Fibroblast of peridontal ligament (primary cell): ENCODE results near the gene CILP2.

Experiments used
- DNase-seq: peaks from one replicate; pipeline ENCODE4 v3.0.0-alpha.2; 2010; ENCODE audit errors: extremely low read depth

The CILP2 gene

DNA sequence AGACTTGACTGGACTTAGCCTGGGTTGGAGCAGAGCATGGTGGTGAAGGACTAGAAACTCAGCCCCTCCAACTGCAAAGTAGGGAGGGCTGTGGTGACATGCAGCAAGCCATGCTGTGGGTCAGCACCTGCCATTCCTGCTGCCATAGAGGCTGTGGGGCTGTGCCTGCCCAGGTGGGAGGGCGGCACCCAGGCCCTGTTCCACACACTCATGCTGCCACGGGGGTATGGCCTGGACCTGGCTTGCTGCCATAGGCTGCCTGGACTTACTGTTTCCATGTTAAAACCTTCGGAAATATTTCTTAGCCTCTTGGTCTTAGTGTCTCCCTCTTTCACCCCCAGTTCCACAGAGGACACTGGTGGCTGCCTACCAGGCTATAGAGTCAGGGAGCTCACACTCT lies 29.3 kb downstream of the CILP2 start:
- DNase-seq: no peak

DNA sequence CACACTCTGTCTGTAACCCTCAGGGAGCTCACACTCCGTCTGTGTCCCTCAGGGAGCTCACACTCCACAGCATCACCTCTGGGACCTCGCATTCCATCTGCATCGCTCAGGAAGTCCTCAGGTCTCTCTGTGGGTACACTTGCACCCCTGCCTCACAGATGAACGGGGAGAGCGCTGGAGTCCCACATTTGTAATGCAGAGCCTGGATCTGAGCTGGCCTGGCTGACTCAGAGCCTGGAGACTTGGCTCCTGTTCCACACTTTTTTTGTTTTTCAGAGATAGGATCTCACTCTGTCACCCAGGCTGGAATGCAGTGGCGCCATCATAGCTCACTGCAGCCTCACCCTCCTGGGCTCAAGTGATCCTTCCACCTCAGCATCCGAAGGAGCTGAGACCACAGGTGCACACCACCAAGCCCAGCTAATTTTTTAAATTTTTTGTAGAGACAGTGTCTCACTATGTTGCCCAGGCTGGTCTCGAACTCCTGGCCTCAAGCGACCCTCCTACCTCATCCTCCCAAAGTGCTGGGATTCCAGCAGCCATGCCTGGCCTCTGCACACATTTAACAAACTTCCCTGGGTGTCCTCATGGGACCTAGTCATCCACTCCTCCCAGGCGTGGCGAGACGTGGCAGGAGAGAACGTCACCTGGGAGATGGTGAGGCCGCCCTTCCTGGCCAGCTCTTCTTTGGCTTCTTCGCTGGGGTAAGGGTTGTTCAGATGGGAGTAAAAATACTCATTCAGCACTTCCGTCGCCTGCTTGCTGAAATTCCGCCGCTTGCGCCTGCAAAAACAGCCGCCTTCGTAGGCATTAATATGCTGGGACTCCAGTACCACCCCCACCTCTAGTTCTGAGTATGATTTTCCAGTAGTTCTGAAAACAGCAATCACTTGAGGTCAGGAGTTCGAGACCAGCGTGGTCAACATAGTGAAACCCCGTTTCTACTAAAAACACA lies 31.0 kb downstream of the CILP2 start:
- peak; percentile 33 for DNase-seq

GRCh38 chr19:19570571-19570970 lies 32.5 kb downstream of the CILP2 start:
- no peak for DNase-seq

DNA sequence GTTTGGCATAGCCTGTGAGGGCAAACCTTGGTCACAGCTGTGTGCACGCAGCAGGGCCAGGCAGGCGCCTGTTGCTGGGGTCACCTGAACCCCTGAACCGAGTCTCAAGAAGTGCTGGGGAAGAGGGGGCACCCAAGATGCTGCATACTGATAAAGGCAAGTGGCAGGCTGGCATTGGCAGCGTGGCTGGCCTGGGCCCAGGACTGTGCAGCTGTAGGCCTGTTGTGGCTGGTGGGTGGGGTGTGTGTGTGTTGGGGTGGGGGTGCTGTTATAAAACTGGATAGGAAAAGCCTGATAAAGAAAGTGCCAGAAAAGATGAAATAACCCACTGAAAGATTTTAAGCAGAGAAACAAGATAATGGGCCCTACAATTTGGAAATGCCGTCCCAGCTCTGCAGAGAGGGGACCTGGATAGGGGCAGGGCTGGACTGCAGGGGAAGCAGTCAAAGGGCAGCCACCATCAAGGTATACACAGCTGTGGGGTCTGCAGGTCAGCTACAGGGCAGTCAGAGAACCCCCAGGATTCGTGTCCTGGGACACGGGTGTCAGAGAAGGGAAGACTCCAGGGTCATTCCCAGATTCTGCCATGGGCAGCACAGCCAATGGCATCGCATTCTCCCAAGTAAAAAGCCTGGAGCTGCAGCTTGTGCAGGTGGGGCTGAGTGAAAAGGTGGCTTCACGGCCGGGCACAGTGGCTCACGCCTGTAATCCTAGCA lies 33.2 kb downstream of the CILP2 start:
- DNase-seq: no peak

GRCh38 chr19:19575411-19575810 lies 37.3 kb downstream of the CILP2 start:
- no peak for DNase-seq

- no peak for DNase-seq
These were observed 40.2 kb downstream of the CILP2 start for GRCh38 chr19:19578252-19578651.

GRCh38 chr19:19579533-19580361 lies 41.7 kb downstream of the CILP2 start:
- no peak for DNase-seq

DNA sequence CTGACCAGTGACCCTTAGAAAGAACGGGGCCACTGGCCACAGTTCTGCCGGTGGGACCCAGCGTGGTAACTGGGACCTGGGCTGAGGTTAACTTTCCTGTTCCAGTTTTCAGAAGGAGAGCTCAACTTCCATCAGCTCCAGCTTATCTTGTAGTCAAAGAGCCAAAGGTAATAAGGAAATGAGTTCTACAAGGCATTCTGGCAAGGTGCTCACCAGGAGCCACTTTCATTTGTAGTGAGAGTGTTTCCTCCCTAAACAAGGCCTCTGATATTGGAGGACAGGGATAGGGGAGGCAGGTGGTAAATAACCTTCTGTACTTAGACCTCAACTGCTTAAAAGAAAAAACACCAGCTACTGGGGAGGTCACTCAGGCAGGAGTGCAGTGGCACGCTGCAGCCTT lies 42.4 kb downstream of the CILP2 start:
- DNase-seq: no peak

- no peak for DNase-seq
These were observed 43.3 kb downstream of the CILP2 start for GRCh38 chr19:19581391-19581790.

DNA sequence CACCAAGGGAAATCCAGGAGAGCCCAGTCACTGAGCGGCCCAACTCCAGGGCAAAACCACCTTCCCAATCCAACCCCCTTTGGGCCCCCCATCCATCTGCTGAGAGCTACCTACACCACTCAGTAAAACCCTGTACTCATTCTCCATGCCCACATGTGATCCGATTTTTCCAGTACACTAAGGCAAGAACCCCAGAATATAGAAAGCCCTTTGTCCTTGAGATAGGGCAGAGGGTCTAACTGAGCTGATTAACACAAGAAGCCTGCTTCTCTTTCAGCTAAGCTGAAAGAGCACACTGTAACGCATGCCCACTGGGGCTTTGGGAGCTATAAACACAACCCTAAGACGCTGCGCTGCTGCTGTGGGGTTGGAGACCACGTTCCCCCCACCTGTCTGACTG lies 44.4 kb downstream of the CILP2 start:
- no peak for DNase-seq

DNA sequence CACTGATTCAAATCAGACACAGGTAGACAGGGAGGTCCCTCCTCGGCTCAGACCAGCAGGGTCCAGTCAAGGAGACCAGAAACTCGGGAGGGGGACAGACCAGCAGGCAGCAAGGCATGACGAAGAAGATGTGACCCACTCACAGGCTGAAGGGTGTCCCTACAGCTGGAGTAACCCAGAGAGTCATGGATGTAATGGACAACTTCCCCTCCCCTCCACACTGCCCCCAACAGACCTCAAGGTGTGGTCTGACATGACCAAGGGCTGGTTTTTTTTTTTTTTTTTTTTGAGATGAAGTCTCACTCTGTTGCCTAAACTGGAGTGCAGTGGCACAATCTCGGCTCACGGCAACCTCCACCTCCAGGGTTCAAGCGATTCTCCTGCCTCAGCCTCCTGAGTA lies 46.3 kb downstream of the CILP2 start:
- no peak for DNase-seq

- DNase-seq: no peak
These were observed 49.7 kb downstream of the CILP2 start for GRCh38 chr19:19587771-19588170.

- peak; percentile 14 for DNase-seq
These were observed 50.5 kb downstream of the CILP2 start for GRCh38 chr19:19588546-19588945.

- DNase-seq: peak; percentile 97
These were observed 53.2 kb downstream of the CILP2 start for GRCh38 chr19:19591133-19591825.

GRCh38 chr19:19592690-19593089 lies 54.6 kb downstream of the CILP2 start:
- DNase-seq: no peak

GRCh38 chr19:19594381-19594780 lies 56.3 kb downstream of the CILP2 start:
- DNase-seq: no peak

- DNase-seq: peak; percentile 27
These were observed 57.2 kb downstream of the CILP2 start for GRCh38 chr19:19595171-19595701.
